ENCODE results near the gene FUCA2. TPM values are rescaled to one million over a fixed set of nuclear protein-coding genes. Genes with fewer than 3 reads are reported as not detected.
A peak's percentile ranks its signal among the peaks of the same experiment; 100 is the strongest.

FUCA2 gene
- total and polyA plus RNA-seq, 2 experiments from 2014 or later, result 31.8 to 33.4 TPM

- TF ChIP-seq CTCF (conservative IDR thresholded peaks at IDR 0.05; ENCODE audit: low read depth in 2 of 2) (peak; percentile 23 to 54; a peak in 3 of 4 replicates), STAT1 (IDR thresholded peaks at IDR 0.05; ENCODE audit: unreplicated experiment) (no peak), REST (IDR thresholded peaks at IDR 0.05; ENCODE audit: unreplicated experiment) (no peak), EZH2 (IDR thresholded peaks at IDR 0.05; ENCODE audit: low read depth, unreplicated experiment) (no peak), CREB1 (CRISPR knock-in tag; IDR thresholded peaks at IDR 0.05; ENCODE audit: low read depth) (peak; percentile 66)
- TF ChIP-seq, protein P1, sequence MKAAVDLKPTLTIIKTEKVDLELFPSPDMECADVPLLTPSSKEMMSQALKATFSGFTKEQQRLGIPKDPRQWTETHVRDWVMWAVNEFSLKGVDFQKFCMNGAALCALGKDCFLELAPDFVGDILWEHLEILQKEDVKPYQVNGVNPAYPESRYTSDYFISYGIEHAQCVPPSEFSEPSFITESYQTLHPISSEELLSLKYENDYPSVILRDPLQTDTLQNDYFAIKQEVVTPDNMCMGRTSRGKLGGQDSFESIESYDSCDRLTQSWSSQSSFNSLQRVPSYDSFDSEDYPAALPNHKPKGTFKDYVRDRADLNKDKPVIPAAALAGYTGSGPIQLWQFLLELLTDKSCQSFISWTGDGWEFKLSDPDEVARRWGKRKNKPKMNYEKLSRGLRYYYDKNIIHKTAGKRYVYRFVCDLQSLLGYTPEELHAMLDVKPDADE (IDR thresholded peaks at IDR 0.05), result no peak
Measured at GRCh38 chr6:143536866-143537691, 25.6 kb upstream of the FUCA2 start (continued).

- no peaks in the 10 kb centered on the region for H3K79me2 ChIP-seq (replicated peaks; ENCODE audit: insufficient read depth)
- no peaks in the 10 kb centered on the region; the same call in 2 of the 3 replicates for H3K36me3 Mint-ChIP-seq (ENCODE audit: low read depth)
- H3K9me3 Mint-ChIP-seq, result no peaks in the 10 kb centered on the region
- peaks cover 36% of the 10 kb centered on the region for H3K27me3 Mint-ChIP-seq (ENCODE audit: insufficient read depth, low read depth, poor library complexity)
- H3K27ac Mint-ChIP-seq, result no peak overlapping the region
- TF ChIP-seq EZH2 (IDR thresholded peaks at IDR 0.05; ENCODE audit: low read depth, unreplicated experiment) (peak; percentile 25), REST (IDR thresholded peaks at IDR 0.05; ENCODE audit: unreplicated experiment) (no peak)
- TF ChIP-seq, protein P1 (IDR thresholded peaks at IDR 0.05), result 0 out of 2 replicates have a peak, but pooled peaks have one; percentile 16
- peaks cover 10% of the 10 kb centered on the region for H3K4me1 ChIP-seq (ENCODE audit: insufficient read depth)
- H3K36me3 ChIP-seq (ENCODE audit: insufficient read depth), result no peaks in the 10 kb centered on the region
- peak; percentile 57 for ATAC-seq
- peak overlapping the region; percentile 76 for H3K4me3 ChIP-seq
- H3K27ac ChIP-seq (ENCODE audit: low read depth), result no peak overlapping the region
- no peaks in the 10 kb centered on the region for H3K9me2 ChIP-seq (ENCODE audit: insufficient read depth)
- peak overlapping the region; percentile 89 for H3K4me2 ChIP-seq
- 0 out of 2 replicates have a peak overlapping the region, but pooled peaks have one; percentile 87 for H2AFZ ChIP-seq
- peaks cover 17% of the 10 kb centered on the region for H3K4me1 Mint-ChIP-seq
- DNase-seq (ENCODE audit: low spot score), result peak; percentile 56
- H3F3A ChIP-seq (replicated peaks; ENCODE audit: low read depth), result peaks cover 10% of the 10 kb centered on the region
- peaks cover 67% of the 10 kb centered on the region for H3K27me3 ChIP-seq (ENCODE audit: insufficient read depth)
- H4K20me1 ChIP-seq (replicated peaks; ENCODE audit: insufficient read depth), result no peaks in the 10 kb centered on the region
- H3K4me3 Mint-ChIP-seq, result peak overlapping the region; percentile 68
Measured at GRCh38 chr6:143536461-143536865, 24.9 kb upstream of the FUCA2 start.

Data from GM23338 (cell line).